HCT116 (cell line): ENCODE data around the gene PXYLP1. TPM values are rescaled to one million over a fixed set of nuclear protein-coding genes. Genes with fewer than 3 reads are reported as not detected.

Experiments
- ATAC-seq: fragments of 200-7000 bp; cut with Tn5 transposase; 2 replicates; pipeline ENCODE4 v1.9.1; 2020; ENCODE audit warnings: mild to moderate bottlenecking, moderate library complexity
- BruUV-seq: library from RNA; stranded (reverse); fragments of 400-500 nt; replicated peaks from 2 replicates; lab custom pipeline; 2021; lab: Mats Ljungman, UMichigan
- CTCF ChIA-PET: fragments of 300-600 bp; sonication (Branson Sonifier 250); formaldehyde crosslinking; loops from one replicate; lab custom pipeline; 2021; ENCODE audit warnings: antibody characterized with exemption; lab: Charles Lee
- POLR2A ChIA-PET: fragments of 300-600, 350-600 bp; sonication (Branson Sonifier 250); formaldehyde crosslinking; loops from one replicate; lab custom pipeline; 2021; ENCODE audit warnings: antibody characterized with exemption; lab: Charles Lee
- RAD21 ChIA-PET, 2 experiments: fragments of 300-600 bp; sonication (Branson Sonifier 250); formaldehyde crosslinking; loops; one replicate each; lab custom pipeline; 2023; ENCODE audit warnings: low total read pairs in 2 of 2; ENCODE audit not compliant: uncharacterized antibody in 2 of 2, unreplicated experiment in 2 of 2, low non-redundant PET in 1 of 2; lab: Charles Lee
- DNase-seq: peaks from one replicate; pipeline ENCODE4 v3.0.0-alpha.2; 2010; ENCODE audit warnings: low read depth, low spot score
- H2AFZ ChIP-seq: fragments of 200-600 bp; shearing (Covaris generic), sonication (generic); 2 replicates; pipeline ENCODE4 v1.6.1; 2017; ENCODE audit warnings: low read depth, mixed run types, mixed read lengths, antibody characterized with exemption, low read length; ENCODE audit not compliant: poor library complexity, severe bottlenecking
- H3K27ac ChIP-seq: 2 replicates; pipeline ENCODE4 v1.5.1; 2012; ENCODE audit warnings: low read depth, low read length
- H3K27me3 ChIP-seq: fragments of 200-600 bp; sonication (generic); 2 replicates; pipeline ENCODE4 v1.6.1; 2016; ENCODE audit warnings: mixed run types, low read length, mixed read lengths; ENCODE audit not compliant: insufficient read depth
- H3K36me3 ChIP-seq, 2 experiments: fragments of 200-500 bp in 1 of 2; fragments of 200-600 bp in 1 of 2; sonication (Bioruptor generic) in 1 of 2; sonication (generic) in 1 of 2; 2 replicates each; pipeline versions ENCODE4 v1.5.1 to v1.6.1; 2014 to 2016; ENCODE audit warnings: low read length in 2 of 2, inconsistent platforms in 1 of 2, mixed read lengths in 1 of 2, mixed run types in 1 of 2; ENCODE audit not compliant: insufficient read depth in 2 of 2, control insufficient read depth in 1 of 2
- H3K4me1 ChIP-seq, 2 experiments: fragments of 200-600 bp in 1 of 2; sonication (generic) in 1 of 2; 2 replicates each; pipeline versions ENCODE4 v1.5.1 to v1.6.1; 2012 to 2017; ENCODE audit warnings: low read length in 2 of 2, inconsistent platforms in 1 of 2, mild to moderate bottlenecking in 1 of 2, mixed read lengths in 1 of 2, mixed run types in 1 of 2, moderate library complexity in 1 of 2; ENCODE audit not compliant: insufficient read depth in 2 of 2, control insufficient read depth in 1 of 2
- H3K4me2 ChIP-seq: fragments of 200-600 bp; sonication (generic); 2 replicates; pipeline ENCODE4 v1.6.1; 2017; ENCODE audit warnings: mixed run types, low read length, mixed read lengths
- H3K4me3 ChIP-seq, 2 experiments: fragments of 200-600 bp in 1 of 2; sonication (generic) in 1 of 2; replicated peaks in 1 of 2; 2 replicates each; pipeline ENCODE4 v1.5.1; 2011 to 2016; ENCODE audit warnings: low read length in 2 of 2, control low read depth in 1 of 2, low read depth in 1 of 2, mild to moderate bottlenecking in 1 of 2, mixed read lengths in 1 of 2, mixed run types in 1 of 2
- H3K79me2 ChIP-seq: fragments of 200-600 bp; sonication (generic); 2 replicates; pipeline ENCODE4 v1.6.1; 2017; ENCODE audit warnings: mild to moderate bottlenecking, mixed run types, low read length, moderate library complexity, mixed read lengths; ENCODE audit not compliant: insufficient read depth
- H3K9ac ChIP-seq: fragments of 200-600 bp; sonication (generic); 2 replicates; pipeline ENCODE4 v1.6.1; 2016; ENCODE audit warnings: low read length, mixed read lengths
- H3K9me2 ChIP-seq: fragments of 200-600 bp; sonication (generic), shearing (Covaris generic); 2 replicates; pipeline ENCODE4 v1.6.1; 2017; ENCODE audit warnings: mixed run types, mild to moderate bottlenecking, moderate library complexity; ENCODE audit not compliant: insufficient read depth
- H3K9me3 ChIP-seq, 2 experiments: fragments of 200-500 bp in 1 of 2; fragments of 200-600 bp in 1 of 2; sonication (Bioruptor generic) in 1 of 2; sonication (generic) in 1 of 2; 2 replicates each; pipeline ENCODE4 v1.6.1; 2014 to 2017; ENCODE audit warnings: low read length in 2 of 2, mixed read lengths in 2 of 2, inconsistent platforms in 1 of 2, low read depth in 1 of 2, mild to moderate bottlenecking in 1 of 2, mixed run types in 1 of 2, moderate library complexity in 1 of 2; ENCODE audit not compliant: control insufficient read depth in 1 of 2, insufficient read depth in 1 of 2
- H4K20me1 ChIP-seq: fragments of 200-600 bp; sonication (generic), shearing (Covaris generic); 2 replicates; pipeline ENCODE4 v1.6.1; 2017; ENCODE audit warnings: mixed run types, mild to moderate bottlenecking, moderate library complexity; ENCODE audit not compliant: insufficient read depth
- EGR1 ChIP-seq: IDR thresholded peaks from 2 replicates; pipeline ENCODE4 v1.6.1; 2012; ENCODE audit warnings: low read depth
- FOSL1 ChIP-seq: IDR thresholded peaks from 2 replicates; pipeline ENCODE4 v1.6.1; 2012; ENCODE audit warnings: low read depth
- JUND ChIP-seq: IDR thresholded peaks from 2 replicates; pipeline ENCODE4 v1.6.1; 2012
- POLR2A ChIP-seq: IDR thresholded peaks from 2 replicates; pipeline ENCODE4 v1.7.0; 2011; ENCODE audit warnings: borderline replicate concordance; ENCODE audit not compliant: insufficient read depth, insufficient read length; ENCODE audit errors: extremely low read depth
- POLR2AphosphoS5 ChIP-seq: IDR thresholded peaks from 2 replicates; pipeline ENCODE4 v1.6.1; 2011; ENCODE audit warnings: mild to moderate bottlenecking, low read depth, low read length, moderate library complexity
- TCF7L2 ChIP-seq: IDR thresholded peaks from 2 replicates; pipeline ENCODE4 v1.7.0; 2011; ENCODE audit warnings: borderline replicate concordance, inconsistent platforms; ENCODE audit not compliant: insufficient read depth, insufficient read length; ENCODE audit errors: extremely low read depth
- ZFX ChIP-seq: fragments of 450-650 bp; IDR thresholded peaks from 2 replicates; pipeline ENCODE4 v1.6.1; 2017
- intact Hi-C: fragments of 100-400 bp; cut with micrococcal nuclease; formaldehyde crosslinking; loops from 2 replicates; pipeline ENCODE4 v1.10.0; 2022
- total RNA-seq: library from RNA; stranded (reverse); gene quantifications from one replicate; pipeline ENCODE4 v1.2.1, GENCODE V29; 2021; ENCODE audit not compliant: unreplicated experiment

PXYLP1 gene
- total RNA-seq, 1 experiment from 2014 or later, result 15.3 TPM

DNA sequence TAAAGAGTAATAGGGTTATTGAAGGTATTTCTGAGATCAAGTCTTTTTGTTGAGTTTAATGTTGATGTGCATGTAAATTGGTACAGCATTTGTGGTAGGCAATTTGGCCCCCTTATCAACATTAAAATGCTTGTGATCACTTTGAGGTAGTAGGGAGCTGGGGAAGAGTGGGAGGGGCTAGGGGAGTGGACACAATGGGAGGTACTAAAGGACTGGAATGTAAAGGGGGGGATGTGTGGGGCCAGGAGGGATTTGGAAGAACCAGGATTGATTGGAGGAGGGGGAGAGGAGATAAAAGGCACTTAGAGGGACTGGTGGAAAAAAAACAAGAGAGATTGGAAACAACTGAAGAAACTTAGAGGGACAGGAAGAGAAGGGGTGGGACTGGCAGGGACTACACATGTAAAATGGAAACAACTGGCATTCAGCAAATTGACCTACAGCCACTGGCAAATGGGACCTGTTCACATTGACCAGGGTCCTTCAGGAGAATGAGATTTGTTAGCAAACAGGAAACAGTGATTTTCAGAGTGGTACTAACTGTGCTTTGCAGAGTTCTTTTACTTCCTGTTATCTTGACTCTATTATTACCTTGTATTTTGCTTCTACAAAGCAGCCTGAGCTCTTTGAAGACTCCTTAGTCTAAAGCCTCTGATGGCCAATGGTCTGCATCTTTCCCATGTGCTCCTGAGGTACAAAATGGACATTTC, 88.9 kb downstream of the PXYLP1 start:
- no TSS peak for BruUV-seq
- no peak for TF ChIP-seq EGR1
- TF ChIP-seq, all 23 proteins: peak for 0
- CTCF ChIA-PET, result no interaction called here

GRCh38 chr3:141321109-141321497, 89.5 kb downstream of the PXYLP1 start:
- Histone ChIP-seq H3K27me3 (no peaks in the 10 kb centered on the region), H3K79me2 (no peaks in the 10 kb centered on the region), H3K4me3 (no peak overlapping the region), H2AFZ (peak overlapping the region; percentile 49), H3K4me2 (peak overlapping the region; percentile 52), H4K20me1 (no peaks in the 10 kb centered on the region), H3K27ac (no peak overlapping the region), H3K36me3 (no peaks in the 10 kb centered on the region), H3K9ac (no peak overlapping the region), H3K9me2 (no peaks in the 10 kb centered on the region), H3K9me3 (no peaks in the 10 kb centered on the region), H3K4me1 (peaks cover 6 to 16% of the 10 kb centered on the region in 2 experiments; a peak in 3 of 4 replicates)
- ChIA-PET CTCF (no interaction called here), RAD21 (no interaction called here), POLR2A (no interaction called here)
- no peak for DNase-seq
- peak; percentile 54 for ATAC-seq
- intact Hi-C loops, result no loop called here
- TF ChIP-seq POLR2AphosphoS5, result no peak
- TF ChIP-seq ZFX, result no peak
- 0 out of 2 replicates have a peak, but pooled peaks have one; percentile 17 for TF ChIP-seq FOSL1
- TF ChIP-seq TCF7L2, result no peak
- peak; percentile 44; the same call in 1 of the 2 replicates for TF ChIP-seq JUND
- no peak for TF ChIP-seq POLR2A
- no TSS peak for BruUV-seq

More for the DNA sequence above, 88.9 kb downstream of the PXYLP1 start:
- ChIA-PET POLR2A (no interaction called here), RAD21 (interaction anchor here in 1 of 2 experiments (0.7 kb wide), 1 partner anchor 11 kb away, joined by 5 read pairs; no protein-coding TSS in a partner anchor)
- Histone ChIP-seq H3K9me3 (no peaks in the 10 kb centered on the region), H3K9ac (no peak overlapping the region), H2AFZ (peak overlapping the region; percentile 49), H3K27me3 (no peaks in the 10 kb centered on the region), H3K4me1 (peaks cover 6 to 16% of the 10 kb centered on the region in 2 experiments; a peak in 3 of 4 replicates), H3K9me2 (no peaks in the 10 kb centered on the region), H3K36me3 (no peaks in the 10 kb centered on the region), H3K4me3 (no peak overlapping the region), H3K79me2 (no peaks in the 10 kb centered on the region), H4K20me1 (no peaks in the 10 kb centered on the region), H3K4me2 (peak overlapping the region; percentile 52), H3K27ac (no peak overlapping the region)
- ATAC-seq, result peak; percentile 55; the same call in 1 of the 2 replicates
- intact Hi-C loops, result no loop called here
- no peak for DNase-seq
